Endothelial cell (in vitro differentiated cells): ENCODE measurements around the gene HSD17B2. TPM values are rescaled to one million over a fixed set of nuclear protein-coding genes. Genes with fewer than 3 reads are reported as not detected.
"Not testable (repeated sequence)": the region's sequence is repeated elsewhere in the genome, so short reads cannot be mapped to it uniquely, and the experiment has no call there.

ENCODE experiments used
- DNase-seq: peaks from one replicate; pipeline ENCODE4 v3.0.0; 2021; ENCODE audit warnings: low spot score
- H3K27ac Mint-ChIP-seq: one replicate; pipeline ENCODE4 v1.8.0; 2021; ENCODE audit warnings: mixed read lengths, inconsistent platforms; ENCODE audit not compliant: unreplicated experiment
- H3K27me3 Mint-ChIP-seq: one replicate; pipeline ENCODE4 v1.8.0; 2021; ENCODE audit warnings: mild to moderate bottlenecking, moderate library complexity, mixed read lengths, inconsistent platforms; ENCODE audit not compliant: unreplicated experiment
- H3K36me3 Mint-ChIP-seq: one replicate; pipeline ENCODE4 v1.8.0; 2021; ENCODE audit warnings: mild to moderate bottlenecking, low read depth, mixed read lengths, inconsistent platforms; ENCODE audit not compliant: unreplicated experiment
- H3K4me1 Mint-ChIP-seq: one replicate; pipeline ENCODE4 v1.8.0; 2021; ENCODE audit warnings: mild to moderate bottlenecking, mixed read lengths, inconsistent platforms; ENCODE audit not compliant: unreplicated experiment
- H3K4me3 Mint-ChIP-seq: one replicate; pipeline ENCODE4 v1.8.0; 2021; ENCODE audit warnings: mild to moderate bottlenecking, mixed read lengths, inconsistent platforms; ENCODE audit not compliant: unreplicated experiment
- H3K9me3 Mint-ChIP-seq: one replicate; pipeline ENCODE4 v1.8.0; 2021; ENCODE audit warnings: mixed read lengths, inconsistent platforms; ENCODE audit not compliant: unreplicated experiment
- total RNA-seq: library from RNA; stranded (reverse); fragmentation: NEBNext Ultra II Directional; extraction: Animal tissue kit (Norgen Biotek cat#: 25700); gene quantifications from one replicate; pipeline ENCODE4 v1.2.1, GENCODE V29; 2021; ENCODE audit not compliant: unreplicated experiment
- TF ChIP-seq, protein P1 (sequence below): fragments of 200-600 bp; sonication (generic); IDR thresholded peaks from one replicate; pipeline ENCODE4 v1.5.0; 2021; ENCODE audit warnings: antibody characterized with exemption; ENCODE audit not compliant: unreplicated experiment

HSD17B2 gene
- total RNA-seq, 1 donor from 2014 or later: not detected

DNA sequence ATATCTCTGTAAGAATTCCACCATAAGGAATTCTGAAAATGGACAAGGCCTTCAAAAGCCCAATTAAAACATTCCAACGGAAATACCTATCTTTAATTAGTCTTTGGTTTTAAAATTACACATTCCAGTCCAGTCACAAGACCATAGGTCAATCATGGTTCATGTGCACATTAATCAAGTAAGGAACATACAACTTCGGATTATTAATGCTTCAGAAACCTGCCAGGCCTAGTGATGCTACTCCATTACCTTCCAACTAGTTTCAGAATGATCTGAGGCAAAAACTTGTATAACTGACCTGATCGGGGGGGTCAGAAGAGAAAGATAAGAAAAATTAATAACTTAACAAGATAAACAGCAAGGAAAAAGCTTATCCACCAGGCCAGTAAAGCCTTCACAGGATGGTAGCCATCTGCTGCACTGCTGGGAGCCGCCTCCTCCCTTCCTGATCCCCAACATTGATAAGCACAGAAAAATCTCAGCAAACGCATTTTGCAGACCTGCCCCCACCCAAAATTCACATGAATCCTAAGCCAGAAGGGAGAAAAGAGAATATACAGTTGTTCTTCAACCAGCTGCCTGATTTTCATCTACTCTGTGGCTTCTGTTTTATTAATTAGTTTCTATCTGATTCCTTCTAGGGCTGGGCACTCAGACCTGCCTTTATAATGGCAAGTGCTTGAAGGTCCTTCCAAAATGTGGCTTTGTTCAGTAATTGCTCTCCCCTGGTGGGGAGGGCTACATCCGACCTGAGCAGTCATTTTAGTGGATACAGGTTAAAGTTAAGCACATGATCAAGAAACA lies 29.8 kb upstream of the HSD17B2 start:
- Mint-ChIP-seq H3K27me3 (peaks cover 5% of the 10 kb centered on the region), H3K27ac (no peak overlapping the region), H3K9me3 (peaks cover 5% of the 10 kb centered on the region), H3K36me3 (peaks cover 7% of the 10 kb centered on the region), H3K4me3 (no peak overlapping the region), H3K4me1 (no peaks in the 10 kb centered on the region)
- DNase-seq: no peak
- TF ChIP-seq, protein P1, sequence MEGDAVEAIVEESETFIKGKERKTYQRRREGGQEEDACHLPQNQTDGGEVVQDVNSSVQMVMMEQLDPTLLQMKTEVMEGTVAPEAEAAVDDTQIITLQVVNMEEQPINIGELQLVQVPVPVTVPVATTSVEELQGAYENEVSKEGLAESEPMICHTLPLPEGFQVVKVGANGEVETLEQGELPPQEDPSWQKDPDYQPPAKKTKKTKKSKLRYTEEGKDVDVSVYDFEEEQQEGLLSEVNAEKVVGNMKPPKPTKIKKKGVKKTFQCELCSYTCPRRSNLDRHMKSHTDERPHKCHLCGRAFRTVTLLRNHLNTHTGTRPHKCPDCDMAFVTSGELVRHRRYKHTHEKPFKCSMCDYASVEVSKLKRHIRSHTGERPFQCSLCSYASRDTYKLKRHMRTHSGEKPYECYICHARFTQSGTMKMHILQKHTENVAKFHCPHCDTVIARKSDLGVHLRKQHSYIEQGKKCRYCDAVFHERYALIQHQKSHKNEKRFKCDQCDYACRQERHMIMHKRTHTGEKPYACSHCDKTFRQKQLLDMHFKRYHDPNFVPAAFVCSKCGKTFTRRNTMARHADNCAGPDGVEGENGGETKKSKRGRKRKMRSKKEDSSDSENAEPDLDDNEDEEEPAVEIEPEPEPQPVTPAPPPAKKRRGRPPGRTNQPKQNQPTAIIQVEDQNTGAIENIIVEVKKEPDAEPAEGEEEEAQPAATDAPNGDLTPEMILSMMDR: no peak

DNA sequence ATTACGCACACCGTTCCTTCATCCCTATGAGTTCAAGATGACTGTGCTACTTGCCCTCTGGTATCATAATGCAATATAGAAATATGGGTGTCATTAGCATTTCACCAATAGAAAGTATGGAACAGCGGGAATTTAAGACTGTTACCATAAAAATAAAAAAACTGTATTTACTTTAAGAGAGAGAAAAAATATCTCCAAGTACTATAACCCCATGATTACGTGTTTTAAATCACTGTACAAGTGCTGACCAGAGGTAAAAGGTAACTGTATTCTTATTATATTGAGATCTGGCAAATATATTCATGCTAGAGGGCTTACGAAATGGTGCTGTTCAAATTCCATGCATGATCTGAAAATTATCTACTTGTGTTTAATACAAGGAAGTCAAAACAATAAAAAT lies 29.0 kb upstream of the HSD17B2 start:
- Mint-ChIP-seq H3K27me3 (peaks cover 5% of the 10 kb centered on the region), H3K27ac (no peak overlapping the region), H3K36me3 (peaks cover 7% of the 10 kb centered on the region), H3K9me3 (peaks cover 5% of the 10 kb centered on the region), H3K4me1 (no peaks in the 10 kb centered on the region), H3K4me3 (no peak overlapping the region)
- TF ChIP-seq, protein P1: no peak
- no peak for DNase-seq

DNA sequence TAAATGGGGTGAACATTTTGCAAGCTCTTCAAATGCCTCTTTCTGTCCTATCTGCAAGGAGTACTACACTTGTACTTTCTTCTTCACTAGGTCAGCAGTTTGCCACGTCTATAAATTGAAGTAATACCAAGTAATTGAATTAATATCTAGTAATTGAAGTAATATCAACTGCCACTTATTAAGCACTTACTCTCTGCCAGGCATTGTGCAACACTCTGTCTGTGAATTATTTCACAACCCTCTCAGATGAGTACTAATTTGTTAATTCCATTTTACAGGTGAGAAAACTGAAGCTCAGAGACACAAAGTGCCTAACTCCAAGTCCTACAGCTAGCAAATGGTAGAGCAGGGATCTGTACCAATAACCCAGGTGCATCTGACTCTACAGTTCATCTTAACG lies 27.9 kb upstream of the HSD17B2 start:
- Mint-ChIP-seq H3K27me3 (peaks cover 3% of the 10 kb centered on the region), H3K36me3 (peaks cover 14% of the 10 kb centered on the region), H3K9me3 (peaks cover 9% of the 10 kb centered on the region), H3K27ac (no peak overlapping the region), H3K4me1 (no peaks in the 10 kb centered on the region), H3K4me3 (no peak overlapping the region)
- TF ChIP-seq, protein P1: no peak
- no peak for DNase-seq

DNA sequence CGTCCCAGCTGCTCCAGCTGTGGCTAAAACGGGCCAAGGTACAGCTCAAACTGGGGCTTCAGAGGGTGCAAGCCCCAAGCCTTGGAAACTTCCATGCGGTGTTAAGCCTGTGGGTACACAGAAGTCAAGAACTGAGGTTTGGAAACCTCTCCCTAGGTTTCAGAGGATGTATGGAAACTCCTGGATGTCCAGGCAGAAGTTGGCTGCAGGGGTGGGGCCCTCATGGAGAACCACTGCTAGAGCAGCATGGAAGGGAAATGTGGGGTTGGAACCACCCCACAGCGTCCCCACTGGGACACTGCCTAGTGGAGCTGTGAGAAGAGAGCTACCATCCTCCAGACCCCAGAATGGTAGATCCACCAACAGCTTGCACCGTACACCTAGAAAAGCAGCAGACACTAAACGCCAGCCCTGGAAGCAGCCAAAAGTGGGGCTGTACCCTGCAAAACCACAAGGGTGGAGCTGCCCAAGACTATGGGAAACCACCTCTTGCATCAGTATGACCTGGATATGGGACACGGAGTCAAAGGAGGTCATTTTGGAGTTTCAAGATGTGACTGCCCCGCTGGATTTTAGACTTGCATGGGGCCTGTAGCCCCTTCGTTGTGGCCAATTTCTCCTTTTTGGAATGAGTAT lies 26.0 kb upstream of the HSD17B2 start:
- Mint-ChIP-seq H3K4me3 (no peak overlapping the region), H3K27me3 (peaks cover 2% of the 10 kb centered on the region), H3K9me3 (peaks cover 9% of the 10 kb centered on the region), H3K27ac (no peak overlapping the region), H3K4me1 (no peaks in the 10 kb centered on the region), H3K36me3 (peaks cover 14% of the 10 kb centered on the region)
- no peak for DNase-seq
- TF ChIP-seq, protein P1: no peak

DNA sequence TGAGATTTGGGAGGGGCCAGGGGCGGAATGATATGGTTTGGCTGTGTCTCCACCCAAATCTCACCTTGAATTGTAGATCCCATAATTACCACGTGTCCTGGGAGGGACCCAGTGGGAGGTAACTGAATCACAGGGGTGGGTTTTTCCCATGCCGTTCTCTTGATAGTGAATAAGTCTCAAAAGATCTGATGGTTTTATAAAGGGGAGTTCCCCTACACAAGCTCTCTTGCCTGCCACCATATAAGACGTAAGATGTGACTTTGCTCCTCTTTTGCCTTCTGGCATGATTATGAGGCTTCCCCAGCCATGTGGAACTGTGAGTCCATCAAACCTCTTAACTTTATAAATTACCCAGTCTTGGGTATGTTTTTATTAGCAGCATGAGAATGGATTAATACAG lies 25.3 kb upstream of the HSD17B2 start:
- not testable (repeated sequence) for H3K9me3 Mint-ChIP-seq, H3K27ac Mint-ChIP-seq, H3K27me3 Mint-ChIP-seq, DNase-seq, H3K4me3 Mint-ChIP-seq, H3K4me1 Mint-ChIP-seq
- peaks cover 14% of the 10 kb centered on the region for H3K36me3 Mint-ChIP-seq
